Measurements from ENCODE around the gene ATP11C. TPM values are rescaled to one million over a fixed set of nuclear protein-coding genes. Genes with fewer than 3 reads are reported as not detected.
"Not testable (repeated sequence)": the region's sequence is repeated elsewhere in the genome, so short reads cannot be mapped to it uniquely, and the experiment has no call there.

ATP11C gene
- total RNA-seq, 1 experiment from 2014 or later, result 38.6 TPM

DNA sequence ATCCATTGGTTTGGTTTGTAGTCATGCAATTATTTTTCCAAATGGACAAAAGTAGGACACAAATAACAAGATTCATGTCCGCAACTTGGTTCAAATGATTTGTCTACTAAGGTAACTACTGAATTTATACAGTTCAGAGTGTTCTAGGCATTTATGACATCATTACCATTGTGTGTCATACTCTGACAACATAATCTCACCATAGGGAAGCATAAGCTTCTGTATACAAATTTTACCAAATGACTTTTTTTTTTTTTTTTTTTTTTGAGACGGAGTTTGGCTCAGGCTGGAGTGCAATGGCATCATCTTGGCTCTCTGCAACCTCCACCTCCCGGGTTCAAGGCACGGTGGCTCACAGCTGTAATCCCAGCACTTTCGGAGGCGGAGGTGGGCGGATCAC, 32.6 kb upstream of the ATP11C start, which contains the start of gene CXorf66:
TSS of gene CXorf66 (minus strand) at position 101 of the 400 bp plus-strand sequence. CDS start at position 76, 25 bp downstream.
- H3K4me1 Mint-ChIP-seq, result peaks cover 2% of the 10 kb centered on the region
- no peaks in the 10 kb centered on the region for H3K9me3 Mint-ChIP-seq
- TF ChIP-seq TP53 (CRISPR knock-in tag; IDR thresholded peaks at IDR 0.05) (no peak), ZNF121 (CRISPR knock-in tag; IDR thresholded peaks at IDR 0.05) (no peak), ZNF317 (CRISPR knock-in tag; IDR thresholded peaks at IDR 0.05; ENCODE audit: borderline replicate concordance, low read depth) (no peak), TCF7 (CRISPR knock-in tag; IDR thresholded peaks at IDR 0.05; ENCODE audit: low read depth) (no peak), SMAD4 (CRISPR knock-in tag; IDR thresholded peaks at IDR 0.05) (no peak), TEAD1 (CRISPR knock-in tag; IDR thresholded peaks at IDR 0.05) (no peak)
- TF ChIP-seq, protein P1, sequence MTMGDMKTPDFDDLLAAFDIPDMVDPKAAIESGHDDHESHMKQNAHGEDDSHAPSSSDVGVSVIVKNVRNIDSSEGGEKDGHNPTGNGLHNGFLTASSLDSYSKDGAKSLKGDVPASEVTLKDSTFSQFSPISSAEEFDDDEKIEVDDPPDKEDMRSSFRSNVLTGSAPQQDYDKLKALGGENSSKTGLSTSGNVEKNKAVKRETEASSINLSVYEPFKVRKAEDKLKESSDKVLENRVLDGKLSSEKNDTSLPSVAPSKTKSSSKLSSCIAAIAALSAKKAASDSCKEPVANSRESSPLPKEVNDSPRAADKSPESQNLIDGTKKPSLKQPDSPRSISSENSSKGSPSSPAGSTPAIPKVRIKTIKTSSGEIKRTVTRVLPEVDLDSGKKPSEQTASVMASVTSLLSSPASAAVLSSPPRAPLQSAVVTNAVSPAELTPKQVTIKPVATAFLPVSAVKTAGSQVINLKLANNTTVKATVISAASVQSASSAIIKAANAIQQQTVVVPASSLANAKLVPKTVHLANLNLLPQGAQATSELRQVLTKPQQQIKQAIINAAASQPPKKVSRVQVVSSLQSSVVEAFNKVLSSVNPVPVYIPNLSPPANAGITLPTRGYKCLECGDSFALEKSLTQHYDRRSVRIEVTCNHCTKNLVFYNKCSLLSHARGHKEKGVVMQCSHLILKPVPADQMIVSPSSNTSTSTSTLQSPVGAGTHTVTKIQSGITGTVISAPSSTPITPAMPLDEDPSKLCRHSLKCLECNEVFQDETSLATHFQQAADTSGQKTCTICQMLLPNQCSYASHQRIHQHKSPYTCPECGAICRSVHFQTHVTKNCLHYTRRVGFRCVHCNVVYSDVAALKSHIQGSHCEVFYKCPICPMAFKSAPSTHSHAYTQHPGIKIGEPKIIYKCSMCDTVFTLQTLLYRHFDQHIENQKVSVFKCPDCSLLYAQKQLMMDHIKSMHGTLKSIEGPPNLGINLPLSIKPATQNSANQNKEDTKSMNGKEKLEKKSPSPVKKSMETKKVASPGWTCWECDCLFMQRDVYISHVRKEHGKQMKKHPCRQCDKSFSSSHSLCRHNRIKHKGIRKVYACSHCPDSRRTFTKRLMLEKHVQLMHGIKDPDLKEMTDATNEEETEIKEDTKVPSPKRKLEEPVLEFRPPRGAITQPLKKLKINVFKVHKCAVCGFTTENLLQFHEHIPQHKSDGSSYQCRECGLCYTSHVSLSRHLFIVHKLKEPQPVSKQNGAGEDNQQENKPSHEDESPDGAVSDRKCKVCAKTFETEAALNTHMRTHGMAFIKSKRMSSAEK (CRISPR knock-in tag; IDR thresholded peaks at IDR 0.05; ENCODE audit: borderline replicate concordance), result no peak
- TF ChIP-seq, protein P2, sequence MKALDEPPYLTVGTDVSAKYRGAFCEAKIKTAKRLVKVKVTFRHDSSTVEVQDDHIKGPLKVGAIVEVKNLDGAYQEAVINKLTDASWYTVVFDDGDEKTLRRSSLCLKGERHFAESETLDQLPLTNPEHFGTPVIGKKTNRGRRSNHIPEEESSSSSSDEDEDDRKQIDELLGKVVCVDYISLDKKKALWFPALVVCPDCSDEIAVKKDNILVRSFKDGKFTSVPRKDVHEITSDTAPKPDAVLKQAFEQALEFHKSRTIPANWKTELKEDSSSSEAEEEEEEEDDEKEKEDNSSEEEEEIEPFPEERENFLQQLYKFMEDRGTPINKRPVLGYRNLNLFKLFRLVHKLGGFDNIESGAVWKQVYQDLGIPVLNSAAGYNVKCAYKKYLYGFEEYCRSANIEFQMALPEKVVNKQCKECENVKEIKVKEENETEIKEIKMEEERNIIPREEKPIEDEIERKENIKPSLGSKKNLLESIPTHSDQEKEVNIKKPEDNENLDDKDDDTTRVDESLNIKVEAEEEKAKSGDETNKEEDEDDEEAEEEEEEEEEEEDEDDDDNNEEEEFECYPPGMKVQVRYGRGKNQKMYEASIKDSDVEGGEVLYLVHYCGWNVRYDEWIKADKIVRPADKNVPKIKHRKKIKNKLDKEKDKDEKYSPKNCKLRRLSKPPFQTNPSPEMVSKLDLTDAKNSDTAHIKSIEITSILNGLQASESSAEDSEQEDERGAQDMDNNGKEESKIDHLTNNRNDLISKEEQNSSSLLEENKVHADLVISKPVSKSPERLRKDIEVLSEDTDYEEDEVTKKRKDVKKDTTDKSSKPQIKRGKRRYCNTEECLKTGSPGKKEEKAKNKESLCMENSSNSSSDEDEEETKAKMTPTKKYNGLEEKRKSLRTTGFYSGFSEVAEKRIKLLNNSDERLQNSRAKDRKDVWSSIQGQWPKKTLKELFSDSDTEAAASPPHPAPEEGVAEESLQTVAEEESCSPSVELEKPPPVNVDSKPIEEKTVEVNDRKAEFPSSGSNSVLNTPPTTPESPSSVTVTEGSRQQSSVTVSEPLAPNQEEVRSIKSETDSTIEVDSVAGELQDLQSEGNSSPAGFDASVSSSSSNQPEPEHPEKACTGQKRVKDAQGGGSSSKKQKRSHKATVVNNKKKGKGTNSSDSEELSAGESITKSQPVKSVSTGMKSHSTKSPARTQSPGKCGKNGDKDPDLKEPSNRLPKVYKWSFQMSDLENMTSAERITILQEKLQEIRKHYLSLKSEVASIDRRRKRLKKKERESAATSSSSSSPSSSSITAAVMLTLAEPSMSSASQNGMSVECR (CRISPR knock-in tag; IDR thresholded peaks at IDR 0.05; ENCODE audit: borderline replicate concordance), result no peak
- TF ChIP-seq, protein P3, sequence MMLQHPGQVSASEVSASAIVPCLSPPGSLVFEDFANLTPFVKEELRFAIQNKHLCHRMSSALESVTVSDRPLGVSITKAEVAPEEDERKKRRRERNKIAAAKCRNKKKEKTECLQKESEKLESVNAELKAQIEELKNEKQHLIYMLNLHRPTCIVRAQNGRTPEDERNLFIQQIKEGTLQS (CRISPR knock-in tag; conservative IDR thresholded peaks at IDR 0.05), result no peak
- TF ChIP-seq, protein P4, sequence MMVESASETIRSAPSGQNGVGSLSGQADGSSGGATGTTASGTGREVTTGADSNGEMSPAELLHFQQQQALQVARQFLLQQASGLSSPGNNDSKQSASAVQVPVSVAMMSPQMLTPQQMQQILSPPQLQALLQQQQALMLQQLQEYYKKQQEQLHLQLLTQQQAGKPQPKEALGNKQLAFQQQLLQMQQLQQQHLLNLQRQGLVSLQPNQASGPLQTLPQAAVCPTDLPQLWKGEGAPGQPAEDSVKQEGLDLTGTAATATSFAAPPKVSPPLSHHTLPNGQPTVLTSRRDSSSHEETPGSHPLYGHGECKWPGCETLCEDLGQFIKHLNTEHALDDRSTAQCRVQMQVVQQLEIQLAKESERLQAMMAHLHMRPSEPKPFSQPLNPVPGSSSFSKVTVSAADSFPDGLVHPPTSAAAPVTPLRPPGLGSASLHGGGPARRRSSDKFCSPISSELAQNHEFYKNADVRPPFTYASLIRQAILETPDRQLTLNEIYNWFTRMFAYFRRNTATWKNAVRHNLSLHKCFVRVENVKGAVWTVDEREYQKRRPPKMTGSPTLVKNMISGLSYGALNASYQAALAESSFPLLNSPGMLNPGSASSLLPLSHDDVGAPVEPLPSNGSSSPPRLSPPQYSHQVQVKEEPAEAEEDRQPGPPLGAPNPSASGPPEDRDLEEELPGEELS (CRISPR knock-in tag; IDR thresholded peaks at IDR 0.05), result no peak
- TF ChIP-seq, protein P5, sequence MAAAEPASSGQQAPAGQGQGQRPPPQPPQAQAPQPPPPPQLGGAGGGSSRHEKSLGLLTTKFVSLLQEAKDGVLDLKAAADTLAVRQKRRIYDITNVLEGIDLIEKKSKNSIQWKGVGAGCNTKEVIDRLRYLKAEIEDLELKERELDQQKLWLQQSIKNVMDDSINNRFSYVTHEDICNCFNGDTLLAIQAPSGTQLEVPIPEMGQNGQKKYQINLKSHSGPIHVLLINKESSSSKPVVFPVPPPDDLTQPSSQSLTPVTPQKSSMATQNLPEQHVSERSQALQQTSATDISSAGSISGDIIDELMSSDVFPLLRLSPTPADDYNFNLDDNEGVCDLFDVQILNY (CRISPR knock-in tag; IDR thresholded peaks at IDR 0.05), result no peak
- TF ChIP-seq, protein P6, sequence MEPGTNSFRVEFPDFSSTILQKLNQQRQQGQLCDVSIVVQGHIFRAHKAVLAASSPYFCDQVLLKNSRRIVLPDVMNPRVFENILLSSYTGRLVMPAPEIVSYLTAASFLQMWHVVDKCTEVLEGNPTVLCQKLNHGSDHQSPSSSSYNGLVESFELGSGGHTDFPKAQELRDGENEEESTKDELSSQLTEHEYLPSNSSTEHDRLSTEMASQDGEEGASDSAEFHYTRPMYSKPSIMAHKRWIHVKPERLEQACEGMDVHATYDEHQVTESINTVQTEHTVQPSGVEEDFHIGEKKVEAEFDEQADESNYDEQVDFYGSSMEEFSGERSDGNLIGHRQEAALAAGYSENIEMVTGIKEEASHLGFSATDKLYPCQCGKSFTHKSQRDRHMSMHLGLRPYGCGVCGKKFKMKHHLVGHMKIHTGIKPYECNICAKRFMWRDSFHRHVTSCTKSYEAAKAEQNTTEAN (CRISPR knock-in tag; IDR thresholded peaks at IDR 0.05), result no peak
- TF ChIP-seq, protein P7, sequence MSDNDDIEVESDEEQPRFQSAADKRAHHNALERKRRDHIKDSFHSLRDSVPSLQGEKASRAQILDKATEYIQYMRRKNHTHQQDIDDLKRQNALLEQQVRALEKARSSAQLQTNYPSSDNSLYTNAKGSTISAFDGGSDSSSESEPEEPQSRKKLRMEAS (CRISPR knock-in tag; IDR thresholded peaks at IDR 0.05), result no peak
- ChIA-PET POLR2A (no interaction called here), CTCF (interaction anchor here (0.6 to 2.2 kb wide), 5 partner anchors 17 to 370 kb away, joined by 3 to 12 read pairs (median 3); partner anchors contain the start of gene ATP11C)
- DNase-seq (ENCODE audit: low spot score) (no peak), ATAC-seq (no peak)
- H3K27me3 Mint-ChIP-seq (ENCODE audit: low read depth), result peaks cover 4% of the 10 kb centered on the region
- H3K4me3 Mint-ChIP-seq, result no peak within 1 kb of the TSS
- H3K36me3 Mint-ChIP-seq, result no peaks in the 10 kb centered on the region
- no peak within 1 kb of the TSS for H3K27ac Mint-ChIP-seq

DNA sequence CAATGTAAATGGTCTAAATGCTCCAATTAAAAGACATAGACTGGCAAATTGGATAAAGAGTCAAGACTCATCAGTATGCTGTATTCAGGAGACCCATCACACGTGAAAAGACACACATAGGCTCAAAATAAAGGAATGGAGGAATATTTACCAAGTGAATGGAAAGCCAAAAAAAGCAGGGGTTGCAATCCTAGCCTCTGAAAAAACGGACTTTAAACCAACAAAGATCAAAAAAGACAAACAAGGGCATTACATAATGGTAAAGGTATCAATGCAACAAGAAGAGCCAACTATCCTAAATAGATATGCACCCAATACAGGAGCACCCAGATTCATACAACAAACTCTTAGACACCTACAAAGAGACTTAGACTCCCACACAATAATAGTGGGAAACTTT, 28.2 kb upstream of the ATP11C start:
- H3K9me3 Mint-ChIP-seq; POLR2A ChIA-PET; H3K27me3 Mint-ChIP-seq (ENCODE audit: low read depth): not testable (repeated sequence)

More for the DNA sequence above, 28.2 kb upstream of the ATP11C start:
- CTCF ChIA-PET; ATAC-seq; H3K36me3 Mint-ChIP-seq; H3K27ac Mint-ChIP-seq; H3K4me1 Mint-ChIP-seq; H3K4me3 Mint-ChIP-seq; DNase-seq (ENCODE audit: low spot score): not testable (repeated sequence)

Measured in WTC11 (cell line).